ENCODE data around the gene MSANTD2.

DNA sequence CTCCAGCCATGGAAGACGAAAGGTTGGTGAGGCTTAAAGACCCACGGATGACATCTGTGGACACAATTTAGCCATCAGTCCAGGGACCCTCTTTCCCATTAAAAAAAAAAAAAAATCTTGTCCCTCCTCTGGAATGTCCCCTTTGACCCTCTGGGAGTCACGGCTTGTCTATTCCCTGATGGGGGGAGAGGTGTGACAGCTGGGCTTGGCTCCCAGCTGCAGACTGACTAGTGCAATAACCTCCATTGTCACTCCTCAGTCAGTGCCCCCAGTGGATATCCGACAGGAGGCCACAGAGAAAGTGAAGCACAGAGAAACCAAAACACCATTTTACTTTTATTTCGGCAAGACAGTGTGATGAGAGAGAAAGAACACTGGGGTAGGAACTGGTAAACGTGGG lies 45.5 kb downstream of the MSANTD2 start:
- TF ChIP-seq, protein P1, sequence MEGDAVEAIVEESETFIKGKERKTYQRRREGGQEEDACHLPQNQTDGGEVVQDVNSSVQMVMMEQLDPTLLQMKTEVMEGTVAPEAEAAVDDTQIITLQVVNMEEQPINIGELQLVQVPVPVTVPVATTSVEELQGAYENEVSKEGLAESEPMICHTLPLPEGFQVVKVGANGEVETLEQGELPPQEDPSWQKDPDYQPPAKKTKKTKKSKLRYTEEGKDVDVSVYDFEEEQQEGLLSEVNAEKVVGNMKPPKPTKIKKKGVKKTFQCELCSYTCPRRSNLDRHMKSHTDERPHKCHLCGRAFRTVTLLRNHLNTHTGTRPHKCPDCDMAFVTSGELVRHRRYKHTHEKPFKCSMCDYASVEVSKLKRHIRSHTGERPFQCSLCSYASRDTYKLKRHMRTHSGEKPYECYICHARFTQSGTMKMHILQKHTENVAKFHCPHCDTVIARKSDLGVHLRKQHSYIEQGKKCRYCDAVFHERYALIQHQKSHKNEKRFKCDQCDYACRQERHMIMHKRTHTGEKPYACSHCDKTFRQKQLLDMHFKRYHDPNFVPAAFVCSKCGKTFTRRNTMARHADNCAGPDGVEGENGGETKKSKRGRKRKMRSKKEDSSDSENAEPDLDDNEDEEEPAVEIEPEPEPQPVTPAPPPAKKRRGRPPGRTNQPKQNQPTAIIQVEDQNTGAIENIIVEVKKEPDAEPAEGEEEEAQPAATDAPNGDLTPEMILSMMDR (IDR thresholded peaks at IDR 0.05), result no peak
- TF ChIP-seq POLR2A (IDR thresholded peaks at IDR 0.05), result no peak
